ENCODE results near the gene PRR11. TPM values are rescaled to one million over a fixed set of nuclear protein-coding genes. Genes with fewer than 3 reads are reported as not detected.

Gene PRR11
- total and polyA plus RNA-seq, 2 experiments from 2014 or later = 3.6 to 3.8 TPM

- 96% methylated on average over 2 of the region's 2 CpGs for whole genome bisulfite sequencing (ENCODE audit: low lambda C conversion rate, missing lambda C conversion rate)
- Histone ChIP-seq H3K4me1 (ENCODE audit: insufficient read depth) (no peaks in the 10 kb centered on the region), H3K4me3 (no peak overlapping the region), H3K36me3 (replicated peaks; ENCODE audit: insufficient read depth, low read depth) (no peaks in the 10 kb centered on the region), H3K79me2 (no peaks in the 10 kb centered on the region), H3K4me2 (no peak overlapping the region), H3K9me3 (ENCODE audit: low read depth) (no peaks in the 10 kb centered on the region), H4K20me1 (ENCODE audit: insufficient read depth, poor library complexity, severe bottlenecking) (no peaks in the 10 kb centered on the region), H3K27me3 (no peaks in the 10 kb centered on the region), H3K27ac (no peak overlapping the region), H3K9me2 (replicated peaks; ENCODE audit: insufficient read depth) (no peaks in the 10 kb centered on the region), H2AFZ (no peak overlapping the region)
- no peak for DNase-seq (ENCODE audit: low spot score)
- no peak for TF ChIP-seq EZH2phosphoT487 (IDR thresholded peaks at IDR 0.05; ENCODE audit: low read depth, severe bottlenecking, unreplicated experiment)
- TF ChIP-seq CTCF (IDR thresholded peaks at IDR 0.05; ENCODE audit: poor library complexity) = no peak
- no peak for TF ChIP-seq EZH2 (IDR thresholded peaks at IDR 0.05; ENCODE audit: borderline replicate concordance)
These were observed 35.3 kb downstream of the PRR11 start for GRCh38 chr17:59190806-59191205.

- H3K79me2 ChIP-seq = no peaks in the 10 kb centered on the region
- H4K20me1 ChIP-seq (ENCODE audit: insufficient read depth, poor library complexity, severe bottlenecking) = no peaks in the 10 kb centered on the region
- no peak overlapping the region for H2AFZ ChIP-seq
- H3K27ac ChIP-seq = no peak overlapping the region
- no peak overlapping the region for H3K4me2 ChIP-seq
- H3K36me3 ChIP-seq (replicated peaks; ENCODE audit: insufficient read depth, low read depth) = no peaks in the 10 kb centered on the region
- H3K9me2 ChIP-seq (replicated peaks; ENCODE audit: insufficient read depth) = no peaks in the 10 kb centered on the region
- H3K9me3 ChIP-seq (ENCODE audit: low read depth) = no peaks in the 10 kb centered on the region
- no peak for DNase-seq (ENCODE audit: low spot score)
- H3K4me3 ChIP-seq = no peak overlapping the region
- no peaks in the 10 kb centered on the region for H3K27me3 ChIP-seq
- H3K4me1 ChIP-seq (ENCODE audit: insufficient read depth) = no peaks in the 10 kb centered on the region
- WGBS (ENCODE audit: low lambda C conversion rate, missing lambda C conversion rate) = 93% methylated on average over 3 of the region's 3 CpGs
- TF ChIP-seq CTCF (IDR thresholded peaks at IDR 0.05; ENCODE audit: poor library complexity) = no peak
- TF ChIP-seq EZH2phosphoT487 (IDR thresholded peaks at IDR 0.05; ENCODE audit: low read depth, severe bottlenecking, unreplicated experiment) = no peak
- no peak for TF ChIP-seq EZH2 (IDR thresholded peaks at IDR 0.05; ENCODE audit: borderline replicate concordance)
These were observed 37.9 kb downstream of the PRR11 start for GRCh38 chr17:59193336-59193862.

- Histone ChIP-seq H3K4me2 (no peak overlapping the region), H3K36me3 (replicated peaks; ENCODE audit: insufficient read depth, low read depth) (no peaks in the 10 kb centered on the region), H2AFZ (no peak overlapping the region), H3K9me3 (ENCODE audit: low read depth) (no peaks in the 10 kb centered on the region), H3K4me1 (ENCODE audit: insufficient read depth) (no peaks in the 10 kb centered on the region), H4K20me1 (ENCODE audit: insufficient read depth, poor library complexity, severe bottlenecking) (no peaks in the 10 kb centered on the region), H3K9me2 (replicated peaks; ENCODE audit: insufficient read depth) (no peaks in the 10 kb centered on the region), H3K79me2 (no peaks in the 10 kb centered on the region), H3K4me3 (no peak overlapping the region), H3K27me3 (no peaks in the 10 kb centered on the region), H3K27ac (no peak overlapping the region)
- DNase-seq (ENCODE audit: low spot score) = no peak
- WGBS (ENCODE audit: low lambda C conversion rate, missing lambda C conversion rate) = 91% methylated on average over 4 of the region's 4 CpGs
- TF ChIP-seq EZH2 (IDR thresholded peaks at IDR 0.05; ENCODE audit: borderline replicate concordance) = no peak
- TF ChIP-seq EZH2phosphoT487 (IDR thresholded peaks at IDR 0.05; ENCODE audit: low read depth, severe bottlenecking, unreplicated experiment) = no peak
- TF ChIP-seq CTCF (IDR thresholded peaks at IDR 0.05; ENCODE audit: poor library complexity) = no peak
These were observed 43.9 kb downstream of the PRR11 start for GRCh38 chr17:59199398-59199797.

GRCh38 chr17:59202320-59202719 is 46.8 kb downstream of the PRR11 start:
- H4K20me1 ChIP-seq (ENCODE audit: insufficient read depth, poor library complexity, severe bottlenecking) = no peaks in the 10 kb centered on the region
- no peak overlapping the region for H2AFZ ChIP-seq
- H3K9me2 ChIP-seq (replicated peaks; ENCODE audit: insufficient read depth) = no peaks in the 10 kb centered on the region
- H3K27ac ChIP-seq = no peak overlapping the region
- no peak for TF ChIP-seq EZH2phosphoT487 (IDR thresholded peaks at IDR 0.05; ENCODE audit: low read depth, severe bottlenecking, unreplicated experiment)
- TF ChIP-seq CTCF (IDR thresholded peaks at IDR 0.05; ENCODE audit: poor library complexity) = no peak
- TF ChIP-seq EZH2 (IDR thresholded peaks at IDR 0.05; ENCODE audit: borderline replicate concordance) = no peak
- H3K4me1 ChIP-seq (ENCODE audit: insufficient read depth) = no peaks in the 10 kb centered on the region
- H3K4me2 ChIP-seq = no peak overlapping the region
- no peaks in the 10 kb centered on the region for H3K79me2 ChIP-seq
- H3K9me3 ChIP-seq (ENCODE audit: low read depth) = no peaks in the 10 kb centered on the region
- no peaks in the 10 kb centered on the region for H3K27me3 ChIP-seq
- no peak for DNase-seq (ENCODE audit: low spot score)
- H3K36me3 ChIP-seq (replicated peaks; ENCODE audit: insufficient read depth, low read depth) = no peaks in the 10 kb centered on the region
- H3K4me3 ChIP-seq = no peak overlapping the region
- 100% methylated on average over 1 of the region's 1 CpG for WGBS (ENCODE audit: low lambda C conversion rate, missing lambda C conversion rate)
